WERI-Rb-1 (cell line): ENCODE data around the gene FAIM2.

Source experiments
- DNase-seq: peaks from one replicate; pipeline ENCODE4 v3.0.0-alpha.2; 2020
- H3K27ac ChIP-seq: fragments of 250-450 bp; sonication (Bioruptor Pico); 2 replicates; pipeline ENCODE4 v1.5.1; 2020; ENCODE audit warnings: mild to moderate bottlenecking, moderate library complexity
- H3K27me3 ChIP-seq: fragments of 250-450 bp; sonication (Bioruptor Pico); 2 replicates; pipeline ENCODE4 v1.5.1; 2021; ENCODE audit warnings: mild to moderate bottlenecking, low read depth, moderate library complexity; ENCODE audit not compliant: insufficient read depth, severe bottlenecking
- H3K36me3 ChIP-seq: fragments of 250-450 bp; sonication (Bioruptor Pico); 2 replicates; pipeline ENCODE4 v1.5.1; 2020; ENCODE audit warnings: mild to moderate bottlenecking, moderate library complexity
- H3K4me3 ChIP-seq: 2 replicates; pipeline ENCODE4 v1.5.1; 2011; ENCODE audit warnings: low read depth, mild to moderate bottlenecking, control low read depth, low read length
- H3K9me3 ChIP-seq: fragments of 250-450 bp; sonication (Bioruptor Pico); 2 replicates; pipeline ENCODE4 v1.5.1; 2021; ENCODE audit warnings: mild to moderate bottlenecking, moderate library complexity; ENCODE audit not compliant: severe bottlenecking
- CTCF ChIP-seq: IDR thresholded peaks from 2 replicates; pipeline ENCODE4 v1.5.1; 2011; ENCODE audit warnings: low read depth, mild to moderate bottlenecking, control low read depth, inconsistent platforms, low read length

Gene FAIM2

GRCh38 chr12:49895773-49896172 is 7.9 kb downstream of the FAIM2 start:
- Histone ChIP-seq H3K9me3 (no peaks in the 10 kb centered on the region), H3K27ac (no peak overlapping the region), H3K27me3 (no peaks in the 10 kb centered on the region), H3K36me3 (no peaks in the 10 kb centered on the region), H3K4me3 (no peak overlapping the region)
- no peak for TF ChIP-seq CTCF
- DNase-seq: no peak

GRCh38 chr12:49894751-49895148 is 8.9 kb downstream of the FAIM2 start:
- Histone ChIP-seq H3K9me3 (no peaks in the 10 kb centered on the region), H3K36me3 (no peaks in the 10 kb centered on the region), H3K27ac (no peak overlapping the region), H3K4me3 (no peak overlapping the region), H3K27me3 (no peaks in the 10 kb centered on the region)
- no peak for TF ChIP-seq CTCF
- no peak for DNase-seq

GRCh38 chr12:49893753-49894750 is 9.6 kb downstream of the FAIM2 start:
- H3K4me3 ChIP-seq: no peak overlapping the region
- H3K9me3 ChIP-seq: no peaks in the 10 kb centered on the region
- no peak for DNase-seq
- no peak overlapping the region for H3K27ac ChIP-seq
- no peaks in the 10 kb centered on the region for H3K36me3 ChIP-seq
- TF ChIP-seq CTCF: no peak
- H3K27me3 ChIP-seq: no peaks in the 10 kb centered on the region

GRCh38 chr12:49892732-49893317 is 10.9 kb downstream of the FAIM2 start:
- TF ChIP-seq CTCF: no peak
- Histone ChIP-seq H3K4me3 (no peak overlapping the region), H3K27ac (no peak overlapping the region), H3K36me3 (no peaks in the 10 kb centered on the region), H3K9me3 (no peaks in the 10 kb centered on the region), H3K27me3 (no peaks in the 10 kb centered on the region)
- no peak for DNase-seq

GRCh38 chr12:49892084-49892731 is 11.5 kb downstream of the FAIM2 start:
- DNase-seq: no peak
- TF ChIP-seq CTCF: no peak
- H3K27ac ChIP-seq: no peak overlapping the region

More at GRCh38 chr12:49892084-49892731, 11.5 kb downstream of the FAIM2 start:
- Histone ChIP-seq H3K36me3 (no peaks in the 10 kb centered on the region), H3K27me3 (no peaks in the 10 kb centered on the region), H3K4me3 (no peak overlapping the region), H3K9me3 (no peaks in the 10 kb centered on the region)
